AG10803 (cell line): ENCODE measurements around the gene CTDNEP1.

Experiments used
- DNase-seq: peaks from one replicate; pipeline ENCODE4 v3.0.0; 2010; ENCODE audit warnings: low read depth
- H3K4me3 ChIP-seq: 2 replicates; pipeline ENCODE4 v1.5.1; 2011; ENCODE audit warnings: mild to moderate bottlenecking, low read length, control low read depth
- TF ChIP-seq, protein P1 (sequence below): conservative IDR thresholded peaks from 2 replicates; pipeline ENCODE4 v1.5.1; 2011; ENCODE audit warnings: mild to moderate bottlenecking, low read length, control low read depth, inconsistent platforms

CTDNEP1 gene

DNA sequence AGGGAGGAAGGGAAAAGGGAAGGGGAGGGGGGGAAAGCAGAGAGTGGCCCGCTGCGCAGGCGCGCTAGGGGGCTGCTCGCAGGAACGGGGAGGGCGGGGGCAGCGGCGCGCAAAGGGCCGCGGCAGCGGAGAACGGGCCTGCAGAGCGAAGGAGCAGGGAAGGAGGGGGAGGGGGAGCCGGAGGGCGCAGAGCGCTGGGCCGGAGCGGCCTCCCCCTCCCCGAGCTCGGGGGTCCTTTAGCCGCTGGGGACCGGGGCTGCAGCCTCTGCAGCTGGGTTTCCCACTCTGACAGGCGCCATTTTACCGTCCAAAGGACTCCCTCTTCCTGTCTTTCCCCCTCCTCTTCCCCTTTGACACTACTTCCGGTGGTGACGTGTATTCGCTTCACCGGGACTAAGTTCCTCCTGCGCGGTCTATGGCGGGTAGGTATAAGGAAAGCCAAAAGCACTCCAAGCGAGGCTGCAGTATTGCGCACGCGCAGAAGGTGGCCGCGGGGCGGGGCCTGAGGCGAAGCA, at the start of gene CTDNEP1:
CTDNEP1 (minus strand) TSS at position 74 of the 515 bp plus-strand sequence. CDS start 438 bp downstream, outside the sequence.
- DNase-seq, result peak; percentile 100
- TF ChIP-seq, protein P1, sequence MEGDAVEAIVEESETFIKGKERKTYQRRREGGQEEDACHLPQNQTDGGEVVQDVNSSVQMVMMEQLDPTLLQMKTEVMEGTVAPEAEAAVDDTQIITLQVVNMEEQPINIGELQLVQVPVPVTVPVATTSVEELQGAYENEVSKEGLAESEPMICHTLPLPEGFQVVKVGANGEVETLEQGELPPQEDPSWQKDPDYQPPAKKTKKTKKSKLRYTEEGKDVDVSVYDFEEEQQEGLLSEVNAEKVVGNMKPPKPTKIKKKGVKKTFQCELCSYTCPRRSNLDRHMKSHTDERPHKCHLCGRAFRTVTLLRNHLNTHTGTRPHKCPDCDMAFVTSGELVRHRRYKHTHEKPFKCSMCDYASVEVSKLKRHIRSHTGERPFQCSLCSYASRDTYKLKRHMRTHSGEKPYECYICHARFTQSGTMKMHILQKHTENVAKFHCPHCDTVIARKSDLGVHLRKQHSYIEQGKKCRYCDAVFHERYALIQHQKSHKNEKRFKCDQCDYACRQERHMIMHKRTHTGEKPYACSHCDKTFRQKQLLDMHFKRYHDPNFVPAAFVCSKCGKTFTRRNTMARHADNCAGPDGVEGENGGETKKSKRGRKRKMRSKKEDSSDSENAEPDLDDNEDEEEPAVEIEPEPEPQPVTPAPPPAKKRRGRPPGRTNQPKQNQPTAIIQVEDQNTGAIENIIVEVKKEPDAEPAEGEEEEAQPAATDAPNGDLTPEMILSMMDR, result no peak
- H3K4me3 ChIP-seq, result peak within 1 kb of the TSS; percentile 89

DNA sequence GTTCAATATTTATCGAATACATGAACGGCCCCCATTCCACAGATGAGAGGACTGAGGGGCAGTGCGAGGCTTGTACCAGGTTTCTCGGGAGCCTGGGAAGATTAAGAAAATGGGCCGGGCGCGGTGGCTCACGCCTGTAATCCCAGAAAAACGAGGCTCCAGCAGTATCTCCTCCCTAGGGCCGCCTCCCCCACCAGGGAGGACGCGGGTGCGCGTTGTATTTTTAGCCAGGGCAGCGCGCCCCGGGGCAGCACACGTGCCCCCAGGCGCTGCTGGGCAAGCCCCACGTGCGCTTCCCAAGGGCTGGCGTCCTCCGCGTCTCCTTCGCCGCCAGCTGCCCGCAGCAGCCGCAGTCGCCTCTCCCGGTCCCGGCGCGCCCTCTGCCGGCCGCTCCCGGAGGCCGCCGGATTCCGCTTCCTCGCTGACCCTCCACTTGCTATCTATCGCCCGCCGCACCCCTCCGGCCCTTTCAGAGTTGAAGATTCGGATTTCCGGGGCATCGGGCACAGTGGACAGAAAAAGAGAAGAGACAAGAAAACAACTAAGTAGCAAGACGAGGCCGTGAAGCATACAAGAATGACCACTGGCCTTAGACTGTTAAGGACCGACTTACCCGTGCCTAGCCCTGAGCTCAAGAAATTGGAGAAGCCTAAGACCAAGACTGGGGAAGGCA, 44.8 kb upstream of the CTDNEP1 start:
- no peak overlapping the region for H3K4me3 ChIP-seq
- TF ChIP-seq, protein P1, result peak; percentile 56
- DNase-seq, result peak; percentile 79

DNA sequence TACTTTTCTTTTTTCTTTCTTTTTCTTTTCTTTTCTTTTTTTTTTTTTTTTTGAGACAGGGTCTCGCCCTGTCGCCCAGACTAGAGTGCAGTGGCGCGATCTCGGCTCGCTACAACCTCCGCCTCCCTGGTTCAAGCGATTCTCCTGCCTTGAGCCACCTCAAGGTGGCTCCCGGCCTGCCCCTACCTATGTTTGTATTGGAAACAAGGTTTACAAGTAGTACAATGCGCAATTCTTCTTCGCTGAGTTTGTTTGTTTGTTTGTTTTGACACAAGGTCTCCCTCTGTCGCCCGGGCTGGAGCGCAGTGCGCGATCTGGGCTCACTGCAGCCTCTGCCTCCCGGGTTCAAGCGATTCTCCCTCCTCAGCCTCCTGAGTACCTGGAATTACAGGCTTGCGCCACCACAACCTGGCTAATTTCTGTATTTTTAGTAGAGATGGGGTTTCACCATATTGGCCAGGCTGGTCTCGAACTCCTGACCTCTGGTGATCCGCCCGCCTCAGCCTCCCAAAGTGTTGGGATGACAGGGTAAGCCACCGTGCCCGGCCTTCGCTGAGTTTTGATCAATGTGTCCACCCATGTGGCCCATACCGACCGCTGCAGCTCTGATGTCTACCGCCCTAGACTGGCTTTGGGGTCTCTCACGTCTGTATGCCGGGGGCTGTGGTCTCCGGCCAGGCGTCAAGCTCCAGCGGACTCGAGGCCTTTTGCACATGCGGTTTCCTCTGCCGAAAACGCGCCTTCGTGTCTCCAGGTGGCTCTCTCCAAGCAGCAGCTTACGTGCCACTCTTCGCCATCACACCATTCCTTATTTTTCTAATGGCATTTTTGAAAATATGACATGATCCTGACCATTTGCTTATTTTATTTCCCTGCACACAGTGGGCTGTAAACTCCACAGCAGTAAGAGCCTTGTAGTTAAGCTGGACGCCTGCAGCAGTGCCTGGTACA, 44.0 kb upstream of the CTDNEP1 start:
- DNase-seq, result no peak
- H3K4me3 ChIP-seq, result no peak overlapping the region
- TF ChIP-seq, protein P1, result no peak

DNA sequence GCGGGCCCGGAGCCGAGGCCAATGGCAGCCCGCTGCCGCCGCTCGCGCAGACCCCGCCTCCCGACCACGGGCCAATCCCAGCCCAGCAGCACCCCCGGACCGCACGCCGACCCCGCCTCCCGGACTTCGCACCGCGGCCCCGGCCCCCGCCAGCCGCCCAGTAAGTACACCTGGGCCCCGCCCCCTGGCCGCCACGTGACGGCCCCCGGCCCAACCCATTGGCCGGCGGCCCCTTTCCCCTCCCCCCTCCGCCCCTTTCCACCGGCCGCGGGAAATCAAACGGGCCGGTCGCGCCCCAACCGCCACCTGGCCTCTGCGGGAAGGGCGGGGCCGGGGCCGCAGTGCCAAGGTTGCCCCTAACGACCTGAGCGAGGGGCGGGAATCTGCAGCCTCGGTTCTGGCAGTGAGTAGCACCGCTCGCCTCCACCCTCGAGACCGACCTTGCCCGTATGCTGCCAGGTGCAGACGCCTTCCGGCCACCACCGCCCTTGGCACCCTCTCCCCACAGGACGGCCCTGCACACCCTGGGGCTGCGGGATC, 43.1 kb upstream of the CTDNEP1 start, which contains the start of gene YBX2:
YBX2 (minus strand) TSS at position 26 of the 540 bp plus-strand sequence. CDS start 139 bp downstream, outside the sequence.
- no peak for DNase-seq
- TF ChIP-seq, protein P1, result no peak
- H3K4me3 ChIP-seq, result no peak within 1 kb of the TSS

DNA sequence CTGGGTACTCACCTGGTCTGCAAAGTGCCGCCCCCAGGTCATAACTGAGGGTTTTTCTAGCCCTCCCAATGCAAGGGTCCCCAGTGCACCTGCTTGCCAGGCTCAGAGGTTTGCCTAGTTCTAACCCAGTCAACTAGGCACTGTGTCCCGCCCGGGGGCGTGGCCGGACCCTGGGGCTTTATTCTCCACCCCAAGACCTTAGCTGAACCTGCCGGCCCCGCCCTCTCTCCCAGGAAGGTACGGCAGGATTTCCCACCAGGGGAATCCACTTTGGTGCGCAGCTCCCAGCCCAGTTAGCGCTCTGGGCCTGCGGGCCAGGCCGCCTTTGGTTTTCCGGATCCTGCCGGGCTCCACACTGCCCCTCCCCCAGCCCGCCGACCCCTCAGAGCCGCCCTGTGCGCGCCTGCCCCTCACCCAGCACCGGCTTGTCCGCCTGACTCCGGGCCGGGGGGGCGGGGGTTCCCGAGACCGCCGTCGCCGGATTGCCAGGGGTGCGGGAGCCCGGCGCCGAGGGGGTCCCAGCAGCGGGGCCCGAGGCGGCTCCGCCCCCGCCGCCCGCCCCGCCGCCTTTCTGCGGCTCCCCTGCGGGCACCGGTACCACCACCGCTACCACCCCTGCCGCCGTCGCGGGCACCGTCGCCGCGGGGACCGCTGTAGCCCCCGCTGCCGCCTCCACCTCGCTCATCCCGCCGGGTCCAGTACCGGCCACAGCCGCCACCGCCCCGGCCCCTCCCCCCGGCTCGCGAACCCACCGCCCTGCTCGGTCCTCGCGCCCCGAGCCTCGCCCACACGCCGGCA, 42.5 kb upstream of the CTDNEP1 start:
- no peak overlapping the region for H3K4me3 ChIP-seq
- TF ChIP-seq, protein P1, result no peak

DNA sequence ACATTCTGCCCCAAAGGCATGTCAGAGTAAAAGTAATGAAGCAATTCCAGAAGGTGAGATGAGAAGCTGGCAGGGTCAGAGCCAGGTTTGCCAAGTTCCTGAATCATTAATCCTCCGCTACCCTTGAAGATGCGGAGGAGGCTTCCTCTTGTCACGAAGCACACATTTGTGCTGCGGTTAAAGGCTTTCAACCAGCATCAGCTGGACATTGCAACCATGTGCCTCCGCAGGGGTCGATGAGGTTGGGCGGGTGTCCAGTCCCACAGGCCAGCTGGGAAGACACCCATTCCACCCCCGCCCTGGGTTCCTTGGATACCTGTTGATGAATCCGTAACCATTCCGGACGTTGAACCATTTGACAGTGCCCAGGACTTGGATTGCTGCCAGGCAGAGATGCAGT, 41.6 kb upstream of the CTDNEP1 start:
- TF ChIP-seq, protein P1, result no peak
- no peak for DNase-seq
- no peak overlapping the region for H3K4me3 ChIP-seq

More for the DNA sequence above, 42.5 kb upstream of the CTDNEP1 start:
- no peak for DNase-seq
